K562 (cell line): Measurements from ENCODE around the gene FRYL. TPM values are rescaled to one million over a fixed set of nuclear protein-coding genes. Genes with fewer than 3 reads are reported as not detected.

ENCODE experiments used
- CREM ChIP-seq: IDR thresholded peaks from 2 replicates; pipeline ENCODE4 v1.6.1; 2014; ENCODE audit warnings: antibody characterized with exemption, low read depth
- EGR1 ChIP-seq: fragments of 450-650 bp; conservative IDR thresholded peaks from 2 replicates; pipeline ENCODE4 v1.6.1; 2017; ENCODE audit warnings: mild to moderate bottlenecking
- ETS2 ChIP-seq: IDR thresholded peaks from 2 replicates; pipeline ENCODE4 v1.6.1; 2016; ENCODE audit warnings: borderline replicate concordance, missing genetic modification characterization, mild to moderate bottlenecking, moderate library complexity, missing compliant biosample characterization; ENCODE audit not compliant: poor library complexity, severe bottlenecking
- FOXJ3 ChIP-seq: sonication (generic); formaldehyde crosslinking; IDR thresholded peaks from 2 replicates; pipeline ENCODE4 v1.4.0; 2020; ENCODE audit warnings: mild to moderate bottlenecking, missing genetic modification reagents
- HLTF ChIP-seq: fragments of 450-650 bp; IDR thresholded peaks from 2 replicates; pipeline ENCODE4 v1.6.1; 2016
- HNRNPUL1 ChIP-seq: fragments of 200-400 bp; formaldehyde crosslinking; IDR thresholded peaks from 2 replicates; pipeline ENCODE4 v1.6.1; 2017; ENCODE audit warnings: low read length
- MTA3 ChIP-seq: fragments of 450-650 bp; formaldehyde crosslinking; IDR thresholded peaks from 2 replicates; pipeline ENCODE4 v1.6.1; 2017; ENCODE audit warnings: mild to moderate bottlenecking, borderline replicate concordance
- NFIX ChIP-seq: fragments of 250-450 bp; sonication (Bioruptor Pico); IDR thresholded peaks from 2 replicates; pipeline ENCODE4 v1.4.0; 2020; ENCODE audit warnings: low read depth, mild to moderate bottlenecking, moderate library complexity
- NRF1 ChIP-seq, 2 experiments: fragments of 450-650 bp; IDR thresholded peaks in 1 of 2; conservative IDR thresholded peaks in 1 of 2; 2 replicates each; pipeline ENCODE4 v1.6.1; 2014; ENCODE audit warnings: mild to moderate bottlenecking in 2 of 2
- RBM22 ChIP-seq: fragments of 200-400 bp; formaldehyde crosslinking; IDR thresholded peaks from 2 replicates; pipeline ENCODE4 v1.6.1; 2018; ENCODE audit warnings: low read length, low read depth; ENCODE audit not compliant: poor library complexity, severe bottlenecking
- RBM34 ChIP-seq: fragments of 200-400 bp; formaldehyde crosslinking; IDR thresholded peaks from 2 replicates; pipeline ENCODE4 v1.6.1; 2018; ENCODE audit warnings: low read length, borderline replicate concordance; ENCODE audit not compliant: insufficient read depth
- SMAD1 ChIP-seq: fragments of 150-350 bp; IDR thresholded peaks from 2 replicates; pipeline ENCODE4 v1.6.1; 2014; ENCODE audit warnings: low read length, low read depth; ENCODE audit not compliant: partially characterized antibody
- STAT5A ChIP-seq: IDR thresholded peaks from 2 replicates; pipeline ENCODE4 v1.6.1; 2012; ENCODE audit warnings: low read length, inconsistent platforms, borderline replicate concordance
- STAT5B ChIP-seq: fragments of 250-450 bp; sonication (Bioruptor Pico); IDR thresholded peaks from 2 replicates; pipeline ENCODE4 v1.8.0; 2021; ENCODE audit warnings: mild to moderate bottlenecking, inconsistent platforms
- TAF1 ChIP-seq: IDR thresholded peaks from 2 replicates; pipeline ENCODE4 v1.6.1; 2011; ENCODE audit warnings: mild to moderate bottlenecking, low read length, moderate library complexity; ENCODE audit not compliant: insufficient read depth, control insufficient read depth, severe bottlenecking; ENCODE audit errors: extremely low read depth
- TEAD4 ChIP-seq, 2 experiments: sonication (generic) in 1 of 2; formaldehyde crosslinking in 1 of 2; IDR thresholded peaks; 2 replicates each; pipeline versions ENCODE4 v1.6.1 to v1.8.0; 2012 to 2022; ENCODE audit warnings: borderline replicate concordance in 1 of 2, inconsistent platforms in 1 of 2, low read length in 1 of 2, mild to moderate bottlenecking in 1 of 2, missing genetic modification reagents in 1 of 2
- WHSC1 ChIP-seq: IDR thresholded peaks from one replicate; pipeline ENCODE4 v1.6.1; 2012; ENCODE audit warnings: low read length, control low read depth, inconsistent platforms
- ZNF444 ChIP-seq: fragments of 250-450 bp; sonication (Bioruptor Pico); IDR thresholded peaks from 2 replicates; pipeline ENCODE4 v1.4.0; 2020; ENCODE audit warnings: mild to moderate bottlenecking, moderate library complexity
- polyA plus RNA-seq, 8 experiments: library from polyadenylated mRNA; depleted of rRNA in 4 of 8; stranded (reverse) in 5 of 8; unstranded in 3 of 8; fragments of >200 nt; fragmentation: Nextera tagmentation in 2 of 8; fragmentation: Illumina TruSeq in 1 of 8; extraction: Ambion mirVana in 2 of 8; extraction: Trizol in 1 of 8; gene quantifications; 2 replicates each; pipeline versions ENCODE4 v1.2.1 to v1.2.3, GENCODE V29; 2011 to 2014; ENCODE audit warnings: inconsistent platforms in 1 of 8, missing spikeins in 1 of 8
- total RNA-seq, 7 experiments: library from RNA; depleted of rRNA in 6 of 7; stranded (reverse); fragments of >200 nt in 6 of 7; fragmentation: Illumina TruSeq in 2 of 7; extraction: Trizol in 2 of 7; gene quantifications; 2 replicates each; pipeline versions ENCODE4 v1.2.1 to v1.2.3, GENCODE V29; 2011 to 2021; ENCODE audit warnings: low replicate concordance in 1 of 7
- TF ChIP-seq, protein P1 (sequence below): fragments of 450-650 bp; formaldehyde crosslinking; IDR thresholded peaks from 2 replicates; pipeline ENCODE4 v1.4.0; 2022; ENCODE audit warnings: mild to moderate bottlenecking, moderate library complexity
- TF ChIP-seq, protein P2 (sequence below), 2 experiments: fragments of 450-650 bp; IDR thresholded peaks; 2 replicates each; pipeline ENCODE4 v1.6.1; 2018; ENCODE audit warnings: mild to moderate bottlenecking in 2 of 2, low read depth in 1 of 2; ENCODE audit not compliant: partially characterized antibody in 2 of 2
- TF ChIP-seq, protein P3 (sequence below): sonication (generic); formaldehyde crosslinking; IDR thresholded peaks from 2 replicates; pipeline ENCODE4 v1.8.0; 2022; ENCODE audit warnings: mild to moderate bottlenecking, missing genetic modification reagents

The FRYL gene
- total and polyA plus RNA-seq, 9 of the 15 experiments (the other 6 are each of a cell fraction or from before 2014, with no cell fraction given): 7.2 to 34.9 (median 15.9) TPM

DNA sequence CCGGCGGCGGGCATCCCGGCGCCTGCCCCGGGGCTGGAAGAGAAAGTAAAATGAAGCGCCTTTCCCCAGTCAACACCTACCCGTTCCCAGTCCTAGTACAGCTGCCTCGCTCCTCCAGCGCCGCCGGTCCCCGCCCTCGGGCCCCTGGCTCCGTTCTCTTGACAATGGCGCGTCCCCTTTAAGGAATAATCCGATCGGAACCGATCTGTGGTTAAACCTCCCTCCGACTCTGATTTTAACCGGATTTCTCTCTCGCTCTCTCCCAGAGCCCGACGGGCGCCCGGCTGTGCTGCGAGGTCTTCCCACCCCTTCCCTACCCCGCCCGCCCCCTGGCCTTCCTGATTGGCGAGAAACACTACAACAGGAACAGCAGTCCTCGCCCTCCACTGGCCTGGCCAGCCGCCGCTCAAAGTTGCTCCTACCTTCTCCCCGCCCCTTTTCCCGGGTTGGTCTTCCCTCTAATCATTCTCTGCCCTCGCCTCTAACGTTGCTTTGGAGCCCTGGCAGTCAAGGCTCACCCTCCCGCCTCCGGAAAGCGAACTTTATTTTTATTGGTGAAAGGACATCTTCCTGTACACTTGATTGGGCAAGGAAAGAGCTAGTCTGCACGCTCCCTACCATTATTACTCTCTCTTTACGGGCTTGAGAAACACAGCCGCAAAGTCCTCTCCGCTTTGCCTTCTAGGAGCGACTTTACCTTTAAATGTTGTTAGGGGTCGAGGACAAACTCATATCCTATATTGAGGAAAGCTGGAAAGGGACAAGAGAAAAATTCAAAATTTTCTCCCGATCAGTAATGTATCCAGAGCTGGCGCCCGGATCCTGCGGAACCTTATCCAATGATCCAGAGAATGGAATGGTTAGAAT, at the start of gene FRYL (continued):
- TF ChIP-seq MTA3: 0 out of 2 replicates have a peak, but pooled peaks have one; percentile 15
- TF ChIP-seq, protein P1, sequence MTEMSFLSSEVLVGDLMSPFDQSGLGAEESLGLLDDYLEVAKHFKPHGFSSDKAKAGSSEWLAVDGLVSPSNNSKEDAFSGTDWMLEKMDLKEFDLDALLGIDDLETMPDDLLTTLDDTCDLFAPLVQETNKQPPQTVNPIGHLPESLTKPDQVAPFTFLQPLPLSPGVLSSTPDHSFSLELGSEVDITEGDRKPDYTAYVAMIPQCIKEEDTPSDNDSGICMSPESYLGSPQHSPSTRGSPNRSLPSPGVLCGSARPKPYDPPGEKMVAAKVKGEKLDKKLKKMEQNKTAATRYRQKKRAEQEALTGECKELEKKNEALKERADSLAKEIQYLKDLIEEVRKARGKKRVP: no peak
- no peak for TF ChIP-seq ETS2 (tag)
- TF ChIP-seq ZNF444 (CRISPR knock-in tag): no peak
- TF ChIP-seq, protein P2, sequence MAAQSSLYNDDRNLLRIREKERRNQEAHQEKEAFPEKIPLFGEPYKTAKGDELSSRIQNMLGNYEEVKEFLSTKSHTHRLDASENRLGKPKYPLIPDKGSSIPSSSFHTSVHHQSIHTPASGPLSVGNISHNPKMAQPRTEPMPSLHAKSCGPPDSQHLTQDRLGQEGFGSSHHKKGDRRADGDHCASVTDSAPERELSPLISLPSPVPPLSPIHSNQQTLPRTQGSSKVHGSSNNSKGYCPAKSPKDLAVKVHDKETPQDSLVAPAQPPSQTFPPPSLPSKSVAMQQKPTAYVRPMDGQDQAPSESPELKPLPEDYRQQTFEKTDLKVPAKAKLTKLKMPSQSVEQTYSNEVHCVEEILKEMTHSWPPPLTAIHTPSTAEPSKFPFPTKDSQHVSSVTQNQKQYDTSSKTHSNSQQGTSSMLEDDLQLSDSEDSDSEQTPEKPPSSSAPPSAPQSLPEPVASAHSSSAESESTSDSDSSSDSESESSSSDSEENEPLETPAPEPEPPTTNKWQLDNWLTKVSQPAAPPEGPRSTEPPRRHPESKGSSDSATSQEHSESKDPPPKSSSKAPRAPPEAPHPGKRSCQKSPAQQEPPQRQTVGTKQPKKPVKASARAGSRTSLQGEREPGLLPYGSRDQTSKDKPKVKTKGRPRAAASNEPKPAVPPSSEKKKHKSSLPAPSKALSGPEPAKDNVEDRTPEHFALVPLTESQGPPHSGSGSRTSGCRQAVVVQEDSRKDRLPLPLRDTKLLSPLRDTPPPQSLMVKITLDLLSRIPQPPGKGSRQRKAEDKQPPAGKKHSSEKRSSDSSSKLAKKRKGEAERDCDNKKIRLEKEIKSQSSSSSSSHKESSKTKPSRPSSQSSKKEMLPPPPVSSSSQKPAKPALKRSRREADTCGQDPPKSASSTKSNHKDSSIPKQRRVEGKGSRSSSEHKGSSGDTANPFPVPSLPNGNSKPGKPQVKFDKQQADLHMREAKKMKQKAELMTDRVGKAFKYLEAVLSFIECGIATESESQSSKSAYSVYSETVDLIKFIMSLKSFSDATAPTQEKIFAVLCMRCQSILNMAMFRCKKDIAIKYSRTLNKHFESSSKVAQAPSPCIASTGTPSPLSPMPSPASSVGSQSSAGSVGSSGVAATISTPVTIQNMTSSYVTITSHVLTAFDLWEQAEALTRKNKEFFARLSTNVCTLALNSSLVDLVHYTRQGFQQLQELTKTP (IDR thresholded peaks at IDR 0.05; ENCODE audit: low read depth in 1 of 2, partially characterized antibody in 2 of 2): peak in 1 of 2 experiments; percentile 52
- no peak for TF ChIP-seq HLTF
- TF ChIP-seq FOXJ3 (CRISPR knock-in tag): no peak
- TF ChIP-seq TEAD4 (IDR thresholded peaks at IDR 0.05; ENCODE audit: low read length): peak; percentile 36; the same call in 1 of the 2 replicates
- TF ChIP-seq TEAD4 (CRISPR knock-in tag; IDR thresholded peaks at IDR 0.05; ENCODE audit: borderline replicate concordance): no peak
- no peak; the same call in 1 of the 2 replicates for TF ChIP-seq EGR1
- TF ChIP-seq NFIX (CRISPR knock-in tag): no peak
- no peak for TF ChIP-seq HNRNPUL1
- TF ChIP-seq TAF1: peak; percentile 44
- no peak for TF ChIP-seq RBM22
- TF ChIP-seq, protein P3, sequence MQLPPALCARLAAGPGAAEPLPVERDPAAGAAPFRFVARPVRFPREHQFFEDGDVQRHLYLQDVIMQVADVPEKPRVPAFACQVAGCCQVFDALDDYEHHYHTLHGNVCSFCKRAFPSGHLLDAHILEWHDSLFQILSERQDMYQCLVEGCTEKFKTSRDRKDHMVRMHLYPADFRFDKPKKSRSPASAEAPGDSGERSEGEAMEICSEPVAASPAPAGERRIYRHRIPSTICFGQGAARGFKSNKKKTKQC (CRISPR knock-in tag): no peak
- TF ChIP-seq WHSC1: no peak
- TF ChIP-seq CREM: peak; percentile 54
- no peak for TF ChIP-seq RBM34
- no peak for TF ChIP-seq STAT5B (CRISPR knock-in tag)
- TF ChIP-seq SMAD1: peak; percentile 68
- no peak for TF ChIP-seq NRF1 (conservative IDR thresholded peaks at IDR 0.05 in 1 of 2, IDR thresholded peaks at IDR 0.05 in 1 of 2)
- no peak for TF ChIP-seq STAT5A
